Stimulated activated memory B cell treated with anti-CD40 and anti-IgM and Interleukin-4, amounts not matched to agents 10 μg/mL and 1 μg/mL and 100 μg/mL, for 72 hours (primary cell): ENCODE data around the gene FMN1.

Experiments used
- ATAC-seq: fragments of 150-1000 bp; cut with Tn5 transposase; 2 replicates; pipeline ENCODE4 v1.10.0; 2021
- H3K27ac Mint-ChIP-seq: one replicate; pipeline ENCODE4 v1.8.0; 2022; ENCODE audit warnings: mild to moderate bottlenecking, mixed read lengths
- H3K27me3 Mint-ChIP-seq: one replicate; pipeline ENCODE4 v1.8.0; 2022; ENCODE audit warnings: mixed read lengths
- H3K36me3 Mint-ChIP-seq: one replicate; pipeline ENCODE4 v1.8.0; 2022; ENCODE audit warnings: mixed read lengths
- H3K4me1 Mint-ChIP-seq: one replicate; pipeline ENCODE4 v1.8.0; 2022; ENCODE audit warnings: mixed read lengths
- H3K4me3 Mint-ChIP-seq: one replicate; pipeline ENCODE4 v1.8.0; 2022; ENCODE audit warnings: mild to moderate bottlenecking, moderate library complexity, mixed read lengths
- H3K9me3 Mint-ChIP-seq: one replicate; pipeline ENCODE4 v1.8.0; 2022; ENCODE audit warnings: mixed read lengths

FMN1 gene

GRCh38 chr15:32739522-32740063 is 454.9 kb downstream of the FMN1 start:
- H3K27ac Mint-ChIP-seq: no peak overlapping the region
- no peak for ATAC-seq
- peaks cover 38% of the 10 kb centered on the region for H3K27me3 Mint-ChIP-seq
- H3K4me1 Mint-ChIP-seq: no peaks in the 10 kb centered on the region
- no peak overlapping the region for H3K4me3 Mint-ChIP-seq
- H3K9me3 Mint-ChIP-seq: peaks cover 15% of the 10 kb centered on the region
- H3K36me3 Mint-ChIP-seq: peaks cover 5% of the 10 kb centered on the region

DNA sequence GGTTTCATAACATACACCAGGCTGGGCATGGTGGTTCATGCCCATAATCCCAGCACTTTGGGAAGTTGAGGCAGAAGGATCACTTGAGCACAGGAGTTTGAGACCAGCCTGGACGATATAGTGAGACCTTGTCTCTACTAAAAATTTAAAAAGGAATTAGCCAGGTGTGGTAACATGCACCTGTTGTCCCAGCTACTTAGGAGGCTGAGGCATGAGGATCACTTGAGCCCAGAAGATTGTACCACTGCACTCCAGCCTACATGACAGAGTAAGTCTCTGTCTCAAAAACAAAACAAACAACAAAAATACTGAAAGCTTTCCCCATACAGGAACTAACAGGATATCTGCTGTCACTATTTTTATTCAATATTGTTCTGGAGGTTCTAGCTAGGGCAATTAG is 455.8 kb downstream of the FMN1 start:
- peaks cover 15% of the 10 kb centered on the region for H3K9me3 Mint-ChIP-seq

GRCh38 chr15:32737304-32737703 is 457.2 kb downstream of the FMN1 start:
- Mint-ChIP-seq H3K27me3 (peaks cover 34% of the 10 kb centered on the region), H3K4me3 (no peak overlapping the region)

More for the DNA sequence above, 455.8 kb downstream of the FMN1 start:
- H3K4me1 Mint-ChIP-seq: no peaks in the 10 kb centered on the region
- H3K36me3 Mint-ChIP-seq: peaks cover 5% of the 10 kb centered on the region
- no peak overlapping the region for H3K4me3 Mint-ChIP-seq
- peaks cover 44% of the 10 kb centered on the region for H3K27me3 Mint-ChIP-seq
- H3K27ac Mint-ChIP-seq: no peak overlapping the region
- no peak for ATAC-seq

GRCh38 chr15:32736701-32737061 is 457.8 kb downstream of the FMN1 start:
- H3K4me1 Mint-ChIP-seq: no peaks in the 10 kb centered on the region
- peaks cover 12% of the 10 kb centered on the region for H3K9me3 Mint-ChIP-seq
- ATAC-seq: no peak
- H3K27ac Mint-ChIP-seq: no peak overlapping the region
- H3K4me3 Mint-ChIP-seq: no peak overlapping the region
- peaks cover 5% of the 10 kb centered on the region for H3K36me3 Mint-ChIP-seq
- peaks cover 32% of the 10 kb centered on the region for H3K27me3 Mint-ChIP-seq

More at GRCh38 chr15:32737304-32737703, 457.2 kb downstream of the FMN1 start:
- Mint-ChIP-seq H3K9me3 (peaks cover 12% of the 10 kb centered on the region), H3K4me1 (no peaks in the 10 kb centered on the region), H3K36me3 (peaks cover 5% of the 10 kb centered on the region), H3K27ac (no peak overlapping the region)
- ATAC-seq: no peak

DNA sequence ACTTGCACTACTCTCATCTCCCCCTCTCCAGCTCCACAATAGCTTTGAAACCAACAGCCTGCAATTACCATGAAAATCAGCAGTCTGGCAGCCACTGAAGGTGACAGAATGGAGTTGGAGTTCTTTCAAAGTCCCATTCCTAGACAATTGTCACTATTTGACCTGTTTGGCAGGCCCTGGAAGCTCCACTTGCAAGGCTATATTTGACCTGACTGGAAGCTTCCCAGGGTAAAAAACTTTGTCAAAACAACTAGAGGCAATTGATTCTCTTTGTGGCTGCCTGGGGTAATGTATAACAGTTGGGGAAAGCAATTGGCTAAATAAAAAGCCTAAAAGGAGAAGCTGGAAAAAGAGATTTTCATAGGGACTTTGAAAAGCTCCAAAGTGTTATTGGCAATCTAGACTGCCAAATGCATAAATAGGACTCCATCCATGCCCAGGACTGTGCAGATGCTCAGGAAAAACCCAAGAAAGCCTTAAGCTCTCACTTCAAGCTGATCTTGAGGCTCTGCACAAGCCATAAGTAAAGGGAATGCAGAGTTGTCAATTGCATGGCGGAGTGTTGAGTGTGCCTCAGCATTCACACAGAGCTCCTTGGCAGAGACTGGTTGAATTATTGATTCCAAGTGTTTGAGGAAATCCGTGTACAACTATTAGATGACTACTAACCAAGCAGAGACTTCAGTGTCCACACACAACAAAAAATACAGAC is 458.4 kb downstream of the FMN1 start:
- ATAC-seq: no peak
- Mint-ChIP-seq H3K9me3 (peaks cover 12% of the 10 kb centered on the region), H3K4me3 (no peak overlapping the region), H3K4me1 (peaks cover 2% of the 10 kb centered on the region), H3K36me3 (peaks cover 5% of the 10 kb centered on the region), H3K27ac (no peak overlapping the region), H3K27me3 (peaks cover 34% of the 10 kb centered on the region)

DNA sequence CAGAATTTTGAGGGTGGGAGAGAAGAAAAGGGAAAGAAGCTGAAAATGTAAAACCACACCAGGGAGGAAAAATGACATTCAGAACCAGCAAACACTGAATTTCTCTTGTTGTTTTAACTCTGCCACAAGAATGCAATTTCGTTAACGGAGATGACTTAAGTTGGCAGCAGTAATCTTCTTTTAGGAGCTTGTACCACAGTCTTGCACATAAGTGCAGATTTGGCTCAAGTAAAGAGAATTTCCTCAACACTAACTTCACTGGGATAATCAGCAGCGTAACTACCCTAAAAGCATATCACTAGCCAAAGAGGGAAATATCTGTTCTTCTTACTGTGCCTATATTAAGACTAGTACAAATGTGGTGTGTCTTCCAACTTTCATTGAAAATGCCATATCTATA is 461.2 kb downstream of the FMN1 start:
- Mint-ChIP-seq H3K9me3 (no peaks in the 10 kb centered on the region), H3K4me1 (peaks cover 8% of the 10 kb centered on the region), H3K27ac (no peak overlapping the region), H3K27me3 (peaks cover 47% of the 10 kb centered on the region), H3K36me3 (no peaks in the 10 kb centered on the region), H3K4me3 (no peak overlapping the region)
- no peak for ATAC-seq

- ATAC-seq: no peak
- no peak overlapping the region for H3K4me3 Mint-ChIP-seq
- H3K27me3 Mint-ChIP-seq: peaks cover 50% of the 10 kb centered on the region
These were observed 461.8 kb downstream of the FMN1 start for GRCh38 chr15:32732574-32733157.

GRCh38 chr15:32730677-32731654 is 463.5 kb downstream of the FMN1 start:
- peak; percentile 61 for ATAC-seq
- H3K27me3 Mint-ChIP-seq: peaks cover 65% of the 10 kb centered on the region
- no peaks in the 10 kb centered on the region for H3K36me3 Mint-ChIP-seq
- H3K27ac Mint-ChIP-seq: peak overlapping the region; percentile 31
- peaks cover 8% of the 10 kb centered on the region for H3K4me1 Mint-ChIP-seq
- H3K9me3 Mint-ChIP-seq: peaks cover 3% of the 10 kb centered on the region
- H3K4me3 Mint-ChIP-seq: peak overlapping the region; percentile 29

More at GRCh38 chr15:32732574-32733157, 461.8 kb downstream of the FMN1 start:
- H3K9me3 Mint-ChIP-seq: peaks cover 2% of the 10 kb centered on the region
- no peak overlapping the region for H3K27ac Mint-ChIP-seq
- H3K4me1 Mint-ChIP-seq: peaks cover 8% of the 10 kb centered on the region
- no peaks in the 10 kb centered on the region for H3K36me3 Mint-ChIP-seq

DNA sequence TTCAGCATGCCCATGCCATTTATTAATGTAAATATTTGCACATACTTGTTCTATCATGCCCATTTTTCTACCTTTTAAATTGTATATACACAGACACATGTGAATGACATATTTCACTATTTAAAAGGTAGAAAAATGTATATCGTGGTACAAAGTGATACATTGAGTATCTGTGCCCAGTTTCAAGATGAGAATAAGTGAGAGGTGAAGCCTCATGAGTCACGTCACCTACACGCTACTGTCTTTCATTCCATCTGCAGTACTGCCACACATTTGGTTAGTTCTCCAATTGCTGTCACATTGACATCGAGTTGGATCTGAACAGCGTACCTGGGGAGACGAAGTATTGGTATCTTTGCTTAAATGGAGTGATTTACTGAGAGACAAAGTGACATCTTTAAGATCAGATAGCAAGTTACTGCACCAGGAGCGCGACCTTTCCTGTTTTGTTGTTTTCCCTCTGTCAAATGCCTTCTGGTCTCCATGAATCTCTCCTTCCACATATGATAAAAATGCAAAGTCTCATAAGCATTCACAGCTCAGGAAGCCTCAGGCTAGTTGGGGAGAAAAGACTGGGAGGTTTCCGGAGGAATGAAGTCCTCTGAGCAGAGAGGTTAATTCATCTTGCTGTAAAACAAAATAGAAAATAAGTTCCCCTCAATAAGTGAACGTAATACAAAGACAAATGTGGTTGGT is 464.7 kb downstream of the FMN1 start:
- Mint-ChIP-seq H3K4me3 (no peak overlapping the region), H3K27me3 (peaks cover 68% of the 10 kb centered on the region), H3K27ac (no peak overlapping the region), H3K9me3 (peaks cover 3% of the 10 kb centered on the region), H3K4me1 (peaks cover 8% of the 10 kb centered on the region), H3K36me3 (no peaks in the 10 kb centered on the region)
- no peak for ATAC-seq

- H3K4me1 Mint-ChIP-seq: peaks cover 11% of the 10 kb centered on the region
- peak; percentile 82 for ATAC-seq
These were observed 471.2 kb downstream of the FMN1 start for GRCh38 chr15:32723171-32723948.

GRCh38 chr15:32722136-32722535 is 472.4 kb downstream of the FMN1 start:
- Mint-ChIP-seq H3K4me1 (peaks cover 19% of the 10 kb centered on the region), H3K36me3 (no peaks in the 10 kb centered on the region), H3K4me3 (no peak overlapping the region), H3K9me3 (no peaks in the 10 kb centered on the region), H3K27me3 (peaks cover 63% of the 10 kb centered on the region), H3K27ac (no peak overlapping the region)
- no peak for ATAC-seq

More at GRCh38 chr15:32723171-32723948, 471.2 kb downstream of the FMN1 start:
- Mint-ChIP-seq H3K36me3 (no peaks in the 10 kb centered on the region), H3K4me3 (no peak overlapping the region), H3K27ac (no peak overlapping the region), H3K27me3 (peaks cover 59% of the 10 kb centered on the region), H3K9me3 (peaks cover 3% of the 10 kb centered on the region)

DNA sequence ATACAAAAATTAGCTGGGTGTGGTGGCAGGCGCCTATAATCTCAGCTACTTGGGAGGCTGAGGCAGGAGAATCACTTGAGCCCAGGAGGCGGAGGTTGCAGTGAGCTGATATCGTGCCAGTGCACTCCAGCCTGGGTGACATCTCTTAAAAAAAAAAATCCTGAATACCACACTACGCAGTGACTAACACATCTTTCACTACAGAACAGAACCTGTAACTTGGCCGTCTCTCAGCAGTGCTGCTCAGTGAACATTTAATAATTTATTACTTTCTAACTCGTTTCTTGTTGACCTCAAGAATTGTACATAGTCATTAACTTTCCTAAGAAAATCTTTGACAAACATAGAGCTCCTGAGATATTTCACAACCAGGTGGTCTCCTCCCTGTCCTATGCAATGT is 472.9 kb downstream of the FMN1 start:
- H3K4me1 Mint-ChIP-seq: peaks cover 24% of the 10 kb centered on the region
- no peak overlapping the region for H3K27ac Mint-ChIP-seq
- peaks cover 64% of the 10 kb centered on the region for H3K27me3 Mint-ChIP-seq
- no peaks in the 10 kb centered on the region for H3K9me3 Mint-ChIP-seq
- H3K36me3 Mint-ChIP-seq: no peaks in the 10 kb centered on the region
- no peak for ATAC-seq
- no peak overlapping the region for H3K4me3 Mint-ChIP-seq

- peaks cover 26% of the 10 kb centered on the region for H3K4me1 Mint-ChIP-seq
- no peak overlapping the region for H3K27ac Mint-ChIP-seq
- H3K9me3 Mint-ChIP-seq: no peaks in the 10 kb centered on the region
- peak overlapping the region; percentile 54 for H3K4me3 Mint-ChIP-seq
- H3K27me3 Mint-ChIP-seq: peaks cover 66% of the 10 kb centered on the region
- ATAC-seq: no peak
- H3K36me3 Mint-ChIP-seq: no peaks in the 10 kb centered on the region
These were observed 475.4 kb downstream of the FMN1 start for GRCh38 chr15:32718821-32719716.
